H1 (cell line): Measurements from ENCODE around the gene LRRC43. TPM values are rescaled to one million over a fixed set of nuclear protein-coding genes. Genes with fewer than 3 reads are reported as not detected.
A peak's percentile ranks its signal among the peaks of the same experiment; 100 is the strongest.

Source experiments
- CTCF ChIA-PET: fragments of 300-600 bp; sonication (Branson Sonifier 250); formaldehyde crosslinking; loops from one replicate; lab custom pipeline; 2021; ENCODE audit not compliant: partially characterized antibody; lab: Charles Lee
- POLR2A ChIA-PET: fragments of 300-600 bp; sonication (Branson Sonifier 250); formaldehyde crosslinking; loops from one replicate; lab custom pipeline; 2021; ENCODE audit warnings: inconsistent platforms; ENCODE audit not compliant: partially characterized antibody; lab: Charles Lee
- DNase-seq, 2 experiments: peaks; one replicate each; pipeline versions ENCODE4 v3.0.0 to v3.0.0-alpha.2; 2010 to 2022; ENCODE audit warnings: low spot score in 2 of 2, low read depth in 1 of 2, mixed read lengths in 1 of 2
- FAIRE-seq: peaks from 2 replicates; lab custom pipeline; 2011; peaks lifted over from hg19 to GRCh38; lab: Jason Lieb, UNC
- H2AFZ ChIP-seq: 2 replicates; pipeline ENCODE4 v1.8.1; 2012; ENCODE audit warnings: low read length, inconsistent platforms
- H2AK5ac ChIP-seq: 2 replicates; pipeline ENCODE4 v1.6.1; 2013; ENCODE audit warnings: low read depth, low read length
- H2BK120ac ChIP-seq: replicated peaks from 2 replicates; pipeline ENCODE3; 2013; ENCODE audit warnings: low read depth, low read length, inconsistent platforms
- H2BK12ac ChIP-seq: 2 replicates; pipeline ENCODE4 v1.6.1; 2013; ENCODE audit warnings: low read depth, low read length
- H2BK15ac ChIP-seq: 2 replicates; pipeline ENCODE4 v1.6.1; 2013; ENCODE audit warnings: low read length
- H2BK20ac ChIP-seq: 2 replicates; pipeline ENCODE4 v1.6.1; 2013; ENCODE audit warnings: low read length
- H2BK5ac ChIP-seq: 2 replicates; pipeline ENCODE4 v1.6.1; 2013; ENCODE audit warnings: low read depth, low read length
- H3K14ac ChIP-seq: 2 replicates; pipeline ENCODE4 v1.6.1; 2013; ENCODE audit warnings: inconsistent platforms; ENCODE audit not compliant: insufficient read length
- H3K18ac ChIP-seq: 2 replicates; pipeline ENCODE4 v1.6.1; 2013; ENCODE audit warnings: low read length; ENCODE audit errors: extremely low read depth
- H3K23ac ChIP-seq: 2 replicates; pipeline ENCODE4 v1.6.1; 2013; ENCODE audit warnings: inconsistent platforms; ENCODE audit not compliant: insufficient read length
- H3K23me2 ChIP-seq: 2 replicates; pipeline ENCODE4 v1.6.1; 2013; ENCODE audit warnings: low read depth, low read length
- H3K27ac ChIP-seq: 2 replicates; pipeline ENCODE4 v1.6.1; 2011; ENCODE audit warnings: low read depth, low read length, inconsistent platforms
- H3K27me3 ChIP-seq, 4 experiments: replicated peaks in 1 of 4; 1 replicate in 1 of 4; 2 replicates in 3 of 4; pipeline versions ENCODE4 v1.6.1 to v1.8.1; 2011 to 2013; ENCODE audit warnings: low read length in 3 of 4, mild to moderate bottlenecking in 3 of 4, inconsistent platforms in 2 of 4, mixed read lengths in 2 of 4, moderate library complexity in 1 of 4; ENCODE audit not compliant: control insufficient read depth in 3 of 4, insufficient read depth in 3 of 4; ENCODE audit errors: extremely low read depth in 1 of 4
- H3K36me3 ChIP-seq, 4 experiments: 2 replicates each; pipeline versions ENCODE4 v1.6.1 to v1.8.1; 2011 to 2013; ENCODE audit warnings: mild to moderate bottlenecking in 4 of 4, low read length in 3 of 4, moderate library complexity in 2 of 4, control low read depth in 1 of 4, inconsistent platforms in 1 of 4; ENCODE audit not compliant: insufficient read depth in 4 of 4, control insufficient read depth in 2 of 4
- H3K4ac ChIP-seq: replicated peaks from 2 replicates; pipeline ENCODE3; 2013; ENCODE audit warnings: low read length, low read depth, mixed read lengths, inconsistent platforms; ENCODE audit not compliant: insufficient read length
- H3K4me1 ChIP-seq, 4 experiments: replicated peaks in 1 of 4; 1 replicate in 1 of 4; 2 replicates in 3 of 4; pipeline versions ENCODE4 v1.6.1 to v1.8.1; 2011 to 2013; ENCODE audit warnings: low read length in 3 of 4, inconsistent platforms in 2 of 4, mixed read lengths in 1 of 4; ENCODE audit not compliant: insufficient read depth in 4 of 4, control insufficient read depth in 3 of 4
- H3K4me2 ChIP-seq, 2 experiments: 2 replicates each; pipeline versions ENCODE4 v1.6.1 to v1.8.1; 2011 to 2013; ENCODE audit warnings: low read depth in 2 of 2, low read length in 2 of 2, control low read depth in 1 of 2, inconsistent platforms in 1 of 2, mild to moderate bottlenecking in 1 of 2; ENCODE audit not compliant: insufficient read depth in 1 of 2
- H3K4me3 ChIP-seq, 4 experiments: fragments of 200-600, 300-600 bp in 1 of 4; sonication (generic), shearing (Covaris generic), sonication (Bioruptor Twin) in 1 of 4; 2 replicates each; pipeline versions ENCODE4 v1.5.1 to v1.8.1; 2011 to 2016; ENCODE audit warnings: low read length in 4 of 4, low read depth in 3 of 4, control low read depth in 2 of 4, inconsistent platforms in 2 of 4, mild to moderate bottlenecking in 2 of 4, mixed read lengths in 1 of 4, moderate library complexity in 1 of 4; ENCODE audit not compliant: insufficient read depth in 2 of 4; ENCODE audit errors: extremely low read depth in 1 of 4
- H3K56ac ChIP-seq: replicated peaks from 2 replicates; pipeline ENCODE3; 2013; ENCODE audit warnings: low read depth, mild to moderate bottlenecking, mixed read lengths, low read length, inconsistent platforms; ENCODE audit not compliant: insufficient read length
- H3K79me1 ChIP-seq: 2 replicates; pipeline ENCODE4 v1.6.1; 2013; ENCODE audit warnings: low read depth, low read length, control low read depth
- H3K79me2 ChIP-seq, 2 experiments: 2 replicates each; pipeline versions ENCODE4 v1.6.1 to v1.8.1; 2012 to 2013; ENCODE audit warnings: low read length in 2 of 2, mild to moderate bottlenecking in 2 of 2, inconsistent platforms in 1 of 2; ENCODE audit not compliant: insufficient read depth in 2 of 2, control insufficient read depth in 1 of 2
- H3K9ac ChIP-seq, 4 experiments: replicated peaks in 1 of 4; 1 replicate in 1 of 4; 2 replicates in 3 of 4; pipeline versions ENCODE4 v1.6.1 to v1.8.1; 2011 to 2013; ENCODE audit warnings: low read depth in 3 of 4, low read length in 3 of 4, control low read depth in 2 of 4, mild to moderate bottlenecking in 2 of 4, moderate library complexity in 2 of 4, inconsistent platforms in 1 of 4; ENCODE audit errors: extremely low read depth in 1 of 4
- H3K9me3 ChIP-seq, 2 experiments: 2 replicates each; pipeline versions ENCODE4 v1.6.1 to v1.8.1; 2012 to 2013; ENCODE audit warnings: mild to moderate bottlenecking in 2 of 2, moderate library complexity in 2 of 2, control low read depth in 1 of 2, inconsistent platforms in 1 of 2, low read depth in 1 of 2, low read length in 1 of 2, mixed read lengths in 1 of 2; ENCODE audit not compliant: insufficient read depth in 2 of 2
- H4K20me1 ChIP-seq, 2 experiments: replicated peaks in 1 of 2; 2 replicates each; pipeline versions ENCODE3 to v1.8.1; 2011 to 2013; ENCODE audit warnings: inconsistent platforms in 2 of 2, low read length in 2 of 2, mild to moderate bottlenecking in 1 of 2; ENCODE audit not compliant: insufficient read depth in 2 of 2, control insufficient read depth in 1 of 2
- H4K5ac ChIP-seq: 2 replicates; pipeline ENCODE4 v1.6.1; 2013; ENCODE audit warnings: low read length, low read depth, mixed read lengths, inconsistent platforms; ENCODE audit not compliant: insufficient read length
- H4K8ac ChIP-seq: 2 replicates; pipeline ENCODE4 v1.8.0; 2013; ENCODE audit warnings: mild to moderate bottlenecking, moderate library complexity, low read length, inconsistent platforms; ENCODE audit not compliant: insufficient read depth; ENCODE audit errors: extremely low read depth
- H4K91ac ChIP-seq: replicated peaks from 2 replicates; pipeline ENCODE3; 2013; ENCODE audit warnings: low read length, mixed read lengths, inconsistent platforms; ENCODE audit not compliant: insufficient read length
- FOSL1 ChIP-seq: IDR thresholded peaks from 2 replicates; pipeline ENCODE4 v1.6.1; 2011; ENCODE audit warnings: mild to moderate bottlenecking, low read depth, low read length, moderate library complexity; ENCODE audit not compliant: insufficient read depth
- HDAC6 ChIP-seq: IDR thresholded peaks from one replicate; pipeline ENCODE4 v1.7.1; 2012; ENCODE audit warnings: low read depth, mild to moderate bottlenecking, inconsistent platforms, low read length, moderate library complexity
- RNF2 ChIP-seq: fragments of 200-900, 300-1000 bp; sonication (generic); IDR thresholded peaks from 2 replicates; pipeline ENCODE4 v1.7.1; 2016; ENCODE audit warnings: borderline replicate concordance, low read depth, mild to moderate bottlenecking, antibody characterized with exemption, low read length; ENCODE audit not compliant: poor library complexity, severe bottlenecking; ENCODE audit errors: missing control alignments
- SIRT6 ChIP-seq: IDR thresholded peaks from one replicate; pipeline ENCODE4 v1.7.1; 2012; ENCODE audit warnings: low read length, inconsistent platforms
- SUZ12 ChIP-seq: fragments of 200-600 bp; sonication (generic); IDR thresholded peaks from 2 replicates; pipeline ENCODE4 v1.6.1; 2012; ENCODE audit warnings: mild to moderate bottlenecking, inconsistent platforms, low read length, moderate library complexity, mixed read lengths
- WGBS, 2 experiments: shearing (Covaris generic) in 1 of 2; methylation state at CpG; one replicate each; pipeline versions ENCODE4 v1.1.6 to v1.1.7; 2013 to 2015; ENCODE audit warnings: low lambda C conversion rate in 2 of 2, mixed read lengths in 2 of 2, inconsistent platforms in 1 of 2, low coverage in 1 of 2, missing lambda C conversion rate in 1 of 2; ENCODE audit not compliant: insufficient replicate concordance in 2 of 2, insufficient coverage in 1 of 2, insufficient read length in 1 of 2; ENCODE audit errors: extremely low coverage in 1 of 2, missing lambda C conversion rate in 1 of 2; 5-methylcytosine and 5-hydroxymethylcytosine counted together
- polyA plus RNA-seq, 7 experiments: library from polyadenylated mRNA; depleted of rRNA in 3 of 7; stranded (reverse) in 5 of 7; unstranded in 2 of 7; fragments of >200 nt in 5 of 7; fragments of 200-250 nt in 2 of 7; gene quantifications; 1 replicate in 5 of 7; 2 replicates in 1 of 7; 4 replicates in 1 of 7; pipeline versions ENCODE4 v1.2.1 to v1.2.3, GENCODE V29; 2011 to 2013; ENCODE audit warnings: missing spikeins in 2 of 7, mixed read lengths in 2 of 7
- total RNA-seq: library from RNA; stranded (reverse); fragmentation: NEBNext Ultra II Directional; extraction: Animal tissue kit (Norgen Biotek cat#: 25700); gene quantifications from 2 replicates; pipeline ENCODE4 v1.2.1, GENCODE V29; 2021

Gene LRRC43
- total and polyA plus RNA-seq, 2 of the 8 experiments (the other 6 are each of a cell fraction or from before 2014, with no cell fraction given): 0.35 to 0.44 TPM

- Histone ChIP-seq H3K9me3 (no peaks in the 10 kb centered on the region), H2AFZ (no peak overlapping the region), H3K23ac (no peak overlapping the region), H3K4me2 (no peak overlapping the region), H3K18ac (no peak overlapping the region), H2BK5ac (no peak overlapping the region), H2BK15ac (no peak overlapping the region), H3K79me1 (no peaks in the 10 kb centered on the region), H3K27me3 (peaks cover 9 to 36% (median 22%) of the 10 kb centered on the region in 4 experiments; a peak in 6 of 7 replicates), H4K8ac (peak overlapping the region; percentile 57), H3K4me3 (no peak overlapping the region), H2BK20ac (no peak overlapping the region), H3K9ac (no peak overlapping the region), H2BK120ac (no peak overlapping the region), H3K14ac (no peak overlapping the region), H2BK12ac (no peak overlapping the region), H3K4me1 (peaks cover 0 to 10% (median 3%) of the 10 kb centered on the region in 4 experiments; a peak in 4 of 7 replicates), H4K91ac (no peak overlapping the region), H2AK5ac (no peak overlapping the region), H3K56ac (no peak overlapping the region), H3K79me2 (no peaks in the 10 kb centered on the region), H3K27ac (no peak overlapping the region), H3K4ac (no peak overlapping the region), H3K36me3 (peaks cover 0 to 4% (median 0%) of the 10 kb centered on the region in 4 experiments; a peak in 1 of 8 replicates), H4K5ac (no peak overlapping the region), H4K20me1 (peaks cover 4 to 6% of the 10 kb centered on the region in 2 experiments), H3K23me2 (peaks cover 9% of the 10 kb centered on the region; the same call in 1 of the 2 replicates)
- WGBS, 2 experiments: 92% methylated on average over 17 of the region's 24 CpGs; no CpG with 5 or more reads in 1 of the 2 experiments
- no peak for FAIRE-seq
- ChIA-PET CTCF (interaction anchor here (0.7 to 4.0 kb wide), 7 partner anchors 10 to 330 kb away, joined by 3 to 18 read pairs (median 3); partner anchors contain the start of genes DIABLO and LRRC43), POLR2A (interaction anchor here (0.6 to 17.6 kb wide), 3 partner anchors 9 to 62 kb away, joined by 3 to 230 read pairs (median 3); partner anchors contain the start of gene DIABLO)
- DNase-seq: no peak
- no peak for TF ChIP-seq FOSL1
- no peak for TF ChIP-seq SUZ12
- TF ChIP-seq HDAC6: no peak
- TF ChIP-seq SIRT6: no peak
- TF ChIP-seq RNF2: no peak
Measured at GRCh38 chr12:122200541-122201175, 17.7 kb downstream of the LRRC43 start.
